HCT116 (cell line): ENCODE results near the gene PSME1.

ENCODE experiments used
- CTCF ChIP-seq, 3 experiments: fragments of 200-600 bp in 1 of 3; sonication (generic) in 1 of 3; IDR thresholded peaks in 2 of 3; conservative IDR thresholded peaks in 1 of 3; 2 replicates each; pipeline ENCODE4 v1.5.1; 2012 to 2017; ENCODE audit warnings: low read depth in 2 of 3, low read length in 2 of 3, antibody characterized with exemption in 1 of 3, borderline replicate concordance in 1 of 3, control low read depth in 1 of 3, mild to moderate bottlenecking in 1 of 3, mixed read lengths in 1 of 3, mixed run types in 1 of 3, moderate library complexity in 1 of 3; ENCODE audit not compliant: insufficient read depth in 1 of 3
- POLR2A ChIP-seq: IDR thresholded peaks from 2 replicates; pipeline ENCODE4 v1.7.0; 2011; ENCODE audit warnings: borderline replicate concordance; ENCODE audit not compliant: insufficient read depth, insufficient read length; ENCODE audit errors: extremely low read depth
- POLR2AphosphoS5 ChIP-seq: IDR thresholded peaks from 2 replicates; pipeline ENCODE4 v1.6.1; 2011; ENCODE audit warnings: mild to moderate bottlenecking, low read depth, low read length, moderate library complexity
- TCF7L2 ChIP-seq: IDR thresholded peaks from 2 replicates; pipeline ENCODE4 v1.7.0; 2011; ENCODE audit warnings: borderline replicate concordance, inconsistent platforms; ENCODE audit not compliant: insufficient read depth, insufficient read length; ENCODE audit errors: extremely low read depth

GRCh38 chr14:24159777-24160498 is 23.9 kb downstream of the PSME1 start:
- no peak for TF ChIP-seq CTCF (IDR thresholded peaks at IDR 0.05 in 2 of 3, conservative IDR thresholded peaks at IDR 0.05 in 1 of 3; ENCODE audit: borderline replicate concordance in 1 of 3, insufficient read depth in 1 of 3, low read depth in 2 of 3, low read length in 2 of 3)
- TF ChIP-seq POLR2A, result no peak
- TF ChIP-seq POLR2AphosphoS5, result no peak
- no peak for TF ChIP-seq TCF7L2
